Panc1 (cell line): Measurements from ENCODE around the gene FRMD4A.

Experiments used
- TF ChIP-seq, protein P1 (sequence below): fragments of 450-650 bp; IDR thresholded peaks from 2 replicates; pipeline ENCODE4 v1.5.1; 2017; ENCODE audit warnings: mild to moderate bottlenecking
- TF ChIP-seq, protein P2 (sequence below), 2 experiments: IDR thresholded peaks; 2 replicates each; pipeline ENCODE4 v1.6.1; 2011 to 2012; ENCODE audit warnings: low read depth in 2 of 2, control low read depth in 1 of 2, low read length in 1 of 2, mild to moderate bottlenecking in 1 of 2, moderate library complexity in 1 of 2; ENCODE audit not compliant: insufficient read depth in 1 of 2

DNA sequence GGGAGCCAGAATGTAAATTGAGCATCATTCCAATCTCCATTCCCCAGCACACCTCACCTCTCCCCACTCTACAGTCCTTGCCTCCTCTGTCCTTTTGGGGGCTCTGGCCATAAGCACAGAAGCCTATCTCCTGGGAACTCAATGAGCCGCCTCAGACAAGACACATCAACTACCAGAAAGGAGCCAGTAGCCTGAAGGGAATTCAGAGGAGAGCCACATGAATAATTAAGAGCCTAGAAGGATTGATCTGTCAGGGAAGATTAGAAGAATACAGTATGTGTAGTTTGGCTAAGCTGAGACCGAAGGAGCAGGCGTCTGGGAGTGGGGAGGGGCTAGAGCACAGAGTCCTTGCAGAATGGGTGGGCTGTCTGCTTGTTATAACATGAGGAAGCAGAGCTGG, 31.2 kb downstream of the FRMD4A start:
- TF ChIP-seq, protein P1, sequence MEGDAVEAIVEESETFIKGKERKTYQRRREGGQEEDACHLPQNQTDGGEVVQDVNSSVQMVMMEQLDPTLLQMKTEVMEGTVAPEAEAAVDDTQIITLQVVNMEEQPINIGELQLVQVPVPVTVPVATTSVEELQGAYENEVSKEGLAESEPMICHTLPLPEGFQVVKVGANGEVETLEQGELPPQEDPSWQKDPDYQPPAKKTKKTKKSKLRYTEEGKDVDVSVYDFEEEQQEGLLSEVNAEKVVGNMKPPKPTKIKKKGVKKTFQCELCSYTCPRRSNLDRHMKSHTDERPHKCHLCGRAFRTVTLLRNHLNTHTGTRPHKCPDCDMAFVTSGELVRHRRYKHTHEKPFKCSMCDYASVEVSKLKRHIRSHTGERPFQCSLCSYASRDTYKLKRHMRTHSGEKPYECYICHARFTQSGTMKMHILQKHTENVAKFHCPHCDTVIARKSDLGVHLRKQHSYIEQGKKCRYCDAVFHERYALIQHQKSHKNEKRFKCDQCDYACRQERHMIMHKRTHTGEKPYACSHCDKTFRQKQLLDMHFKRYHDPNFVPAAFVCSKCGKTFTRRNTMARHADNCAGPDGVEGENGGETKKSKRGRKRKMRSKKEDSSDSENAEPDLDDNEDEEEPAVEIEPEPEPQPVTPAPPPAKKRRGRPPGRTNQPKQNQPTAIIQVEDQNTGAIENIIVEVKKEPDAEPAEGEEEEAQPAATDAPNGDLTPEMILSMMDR = no peak
- TF ChIP-seq, protein P2, sequence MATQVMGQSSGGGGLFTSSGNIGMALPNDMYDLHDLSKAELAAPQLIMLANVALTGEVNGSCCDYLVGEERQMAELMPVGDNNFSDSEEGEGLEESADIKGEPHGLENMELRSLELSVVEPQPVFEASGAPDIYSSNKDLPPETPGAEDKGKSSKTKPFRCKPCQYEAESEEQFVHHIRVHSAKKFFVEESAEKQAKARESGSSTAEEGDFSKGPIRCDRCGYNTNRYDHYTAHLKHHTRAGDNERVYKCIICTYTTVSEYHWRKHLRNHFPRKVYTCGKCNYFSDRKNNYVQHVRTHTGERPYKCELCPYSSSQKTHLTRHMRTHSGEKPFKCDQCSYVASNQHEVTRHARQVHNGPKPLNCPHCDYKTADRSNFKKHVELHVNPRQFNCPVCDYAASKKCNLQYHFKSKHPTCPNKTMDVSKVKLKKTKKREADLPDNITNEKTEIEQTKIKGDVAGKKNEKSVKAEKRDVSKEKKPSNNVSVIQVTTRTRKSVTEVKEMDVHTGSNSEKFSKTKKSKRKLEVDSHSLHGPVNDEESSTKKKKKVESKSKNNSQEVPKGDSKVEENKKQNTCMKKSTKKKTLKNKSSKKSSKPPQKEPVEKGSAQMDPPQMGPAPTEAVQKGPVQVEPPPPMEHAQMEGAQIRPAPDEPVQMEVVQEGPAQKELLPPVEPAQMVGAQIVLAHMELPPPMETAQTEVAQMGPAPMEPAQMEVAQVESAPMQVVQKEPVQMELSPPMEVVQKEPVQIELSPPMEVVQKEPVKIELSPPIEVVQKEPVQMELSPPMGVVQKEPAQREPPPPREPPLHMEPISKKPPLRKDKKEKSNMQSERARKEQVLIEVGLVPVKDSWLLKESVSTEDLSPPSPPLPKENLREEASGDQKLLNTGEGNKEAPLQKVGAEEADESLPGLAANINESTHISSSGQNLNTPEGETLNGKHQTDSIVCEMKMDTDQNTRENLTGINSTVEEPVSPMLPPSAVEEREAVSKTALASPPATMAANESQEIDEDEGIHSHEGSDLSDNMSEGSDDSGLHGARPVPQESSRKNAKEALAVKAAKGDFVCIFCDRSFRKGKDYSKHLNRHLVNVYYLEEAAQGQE (IDR thresholded peaks at IDR 0.05; ENCODE audit: insufficient read depth in 1 of 2, low read depth in 2 of 2, low read length in 1 of 2) = no peak
